OCI-LY7 (cell line): ENCODE data around the gene UBL5. TPM values are rescaled to one million over a fixed set of nuclear protein-coding genes. Genes with fewer than 3 reads are reported as not detected.

Experiments
- BruUV-seq: library from RNA; stranded (reverse); fragments of 400-500 nt; replicated peaks from 2 replicates; lab custom pipeline; 2021; lab: Mats Ljungman, UMichigan
- CTCF ChIA-PET: fragments of 300-600 bp; sonication (Branson Sonifier 250); formaldehyde crosslinking; loops from one replicate; lab custom pipeline; 2022; ENCODE audit warnings: antibody characterized with exemption; ENCODE audit not compliant: unreplicated experiment; lab: Charles Lee
- POLR2A ChIA-PET: fragments of 300-600 bp; sonication (Branson Sonifier 250); formaldehyde crosslinking; loops from one replicate; lab custom pipeline; 2022; ENCODE audit warnings: antibody characterized with exemption; lab: Charles Lee
- DNase-seq: peaks from one replicate; pipeline ENCODE4 v3.0.0-alpha.2; 2015; ENCODE audit warnings: low spot score
- H2AFZ ChIP-seq: fragments of 200-600 bp; sonication (generic), shearing (Covaris generic); 2 replicates; pipeline ENCODE4 v1.6.1; 2014; ENCODE audit warnings: mild to moderate bottlenecking, antibody characterized with exemption, low read length, moderate library complexity
- H3K27ac ChIP-seq: fragments of 200-600 bp; sonication (generic); 2 replicates; pipeline ENCODE4 v1.5.1; 2014; ENCODE audit warnings: mixed run types, low read depth, mild to moderate bottlenecking, moderate library complexity, low read length, inconsistent platforms; ENCODE audit not compliant: poor library complexity, severe bottlenecking
- H3K36me3 ChIP-seq: fragments of 200-600 bp; sonication (generic); 2 replicates; pipeline ENCODE4 v1.6.1; 2014; ENCODE audit warnings: mild to moderate bottlenecking, antibody characterized with exemption, low read length, moderate library complexity, mixed read lengths; ENCODE audit not compliant: insufficient read depth
- H3K4me1 ChIP-seq: fragments of 200-600 bp; sonication (generic); 2 replicates; pipeline ENCODE4 v1.5.1; 2014; ENCODE audit warnings: mild to moderate bottlenecking, low read length; ENCODE audit not compliant: insufficient read depth, poor library complexity, severe bottlenecking
- H3K4me2 ChIP-seq: fragments of 200-600 bp; sonication (generic); 2 replicates; pipeline ENCODE4 v1.6.1; 2014; ENCODE audit warnings: mild to moderate bottlenecking, low read length
- H3K4me3 ChIP-seq: fragments of 200-600 bp; sonication (generic); 2 replicates; pipeline ENCODE4 v1.5.1; 2014; ENCODE audit warnings: mild to moderate bottlenecking, low read depth, low read length; ENCODE audit not compliant: poor library complexity, severe bottlenecking
- H3K79me2 ChIP-seq: fragments of 200-600 bp; sonication (generic); 2 replicates; pipeline ENCODE4 v1.6.1; 2016; ENCODE audit warnings: low read depth, mild to moderate bottlenecking, low read length, moderate library complexity, mixed read lengths; ENCODE audit not compliant: insufficient read depth
- H3K9me2 ChIP-seq: fragments of 200-600 bp; sonication (generic); 2 replicates; pipeline ENCODE4 v1.6.1; 2016; ENCODE audit warnings: mild to moderate bottlenecking, low read length, mixed read lengths; ENCODE audit not compliant: insufficient read depth
- H3K9me3 ChIP-seq: fragments of 200-600 bp; sonication (generic); 2 replicates; pipeline ENCODE4 v1.6.1; 2014; ENCODE audit warnings: mild to moderate bottlenecking, mixed run types, low read length, mixed read lengths
- H4K20me1 ChIP-seq: fragments of 200-600 bp; sonication (generic); 2 replicates; pipeline ENCODE4 v1.6.1; 2014; ENCODE audit warnings: mild to moderate bottlenecking, antibody characterized with exemption, low read length, moderate library complexity, mixed read lengths; ENCODE audit not compliant: insufficient read depth
- EZH2phosphoT487 ChIP-seq: fragments of 200-600 bp; sonication (generic); IDR thresholded peaks from 2 replicates; pipeline ENCODE4 v1.6.1; 2018; ENCODE audit warnings: low read depth, borderline replicate concordance, mild to moderate bottlenecking, mixed run types, antibody characterized with exemption, low read length, moderate library complexity, mixed read lengths
- intact Hi-C: fragments of 100-400 bp; cut with micrococcal nuclease; formaldehyde crosslinking; loops from one replicate; pipeline ENCODE4 v1.10.0; 2022; ENCODE audit not compliant: unreplicated experiment
- total RNA-seq, 2 experiments: library from RNA; depleted of rRNA in 1 of 2; stranded (reverse); fragments of >200 nt in 1 of 2; shearing (Covaris generic) in 1 of 2; gene quantifications; 2 replicates each; pipeline ENCODE4 v1.2.3, GENCODE V29; 2014 to 2022
- TF ChIP-seq, protein P1 (sequence below): fragments of 200-600 bp; sonication (generic); conservative IDR thresholded peaks from 2 replicates; pipeline ENCODE4 v1.5.1; 2014; ENCODE audit warnings: mild to moderate bottlenecking, antibody characterized with exemption, low read length, moderate library complexity, mixed read lengths

Gene UBL5
- total RNA-seq, 2 experiments from 2014 or later = 162 to 323 TPM

DNA sequence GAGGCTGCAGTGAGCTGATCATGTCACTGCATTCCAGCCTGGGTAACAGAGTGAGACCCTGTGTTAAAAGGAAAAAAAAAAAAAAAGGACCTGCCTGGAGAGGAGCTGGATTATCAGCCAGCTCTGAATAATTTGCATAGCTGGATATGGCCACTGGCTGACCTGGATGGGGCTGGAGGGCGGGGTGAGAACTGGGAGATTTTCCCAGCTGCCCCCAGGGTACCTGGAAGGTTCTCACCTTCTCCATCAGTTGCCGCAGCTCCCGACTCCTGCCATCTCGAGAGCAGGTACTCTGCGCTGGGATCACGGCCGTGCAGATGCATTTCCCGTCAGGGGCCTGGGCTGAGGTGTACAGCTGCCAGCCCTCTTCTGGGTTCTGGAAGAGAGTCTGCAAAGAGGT is 32.7 kb downstream of the UBL5 start:
- POLR2A ChIA-PET = interaction anchor here (0.6 kb wide), 1 partner anchor 37 kb away, joined by 6 read pairs; no protein-coding TSS in a partner anchor
- Histone ChIP-seq H2AFZ (no peak overlapping the region), H3K27ac (no peak overlapping the region), H3K36me3 (no peaks in the 10 kb centered on the region), H3K79me2 (no peaks in the 10 kb centered on the region), H3K9me2 (no peaks in the 10 kb centered on the region), H4K20me1 (no peaks in the 10 kb centered on the region), H3K4me2 (no peak overlapping the region), H3K9me3 (no peaks in the 10 kb centered on the region), H3K4me1 (peaks cover 4% of the 10 kb centered on the region), H3K4me3 (no peak overlapping the region)
- CTCF ChIA-PET = no interaction called here
- intact Hi-C loops = no loop called here
- DNase-seq = no peak
- no peak for TF ChIP-seq EZH2phosphoT487
- TF ChIP-seq, protein P1, sequence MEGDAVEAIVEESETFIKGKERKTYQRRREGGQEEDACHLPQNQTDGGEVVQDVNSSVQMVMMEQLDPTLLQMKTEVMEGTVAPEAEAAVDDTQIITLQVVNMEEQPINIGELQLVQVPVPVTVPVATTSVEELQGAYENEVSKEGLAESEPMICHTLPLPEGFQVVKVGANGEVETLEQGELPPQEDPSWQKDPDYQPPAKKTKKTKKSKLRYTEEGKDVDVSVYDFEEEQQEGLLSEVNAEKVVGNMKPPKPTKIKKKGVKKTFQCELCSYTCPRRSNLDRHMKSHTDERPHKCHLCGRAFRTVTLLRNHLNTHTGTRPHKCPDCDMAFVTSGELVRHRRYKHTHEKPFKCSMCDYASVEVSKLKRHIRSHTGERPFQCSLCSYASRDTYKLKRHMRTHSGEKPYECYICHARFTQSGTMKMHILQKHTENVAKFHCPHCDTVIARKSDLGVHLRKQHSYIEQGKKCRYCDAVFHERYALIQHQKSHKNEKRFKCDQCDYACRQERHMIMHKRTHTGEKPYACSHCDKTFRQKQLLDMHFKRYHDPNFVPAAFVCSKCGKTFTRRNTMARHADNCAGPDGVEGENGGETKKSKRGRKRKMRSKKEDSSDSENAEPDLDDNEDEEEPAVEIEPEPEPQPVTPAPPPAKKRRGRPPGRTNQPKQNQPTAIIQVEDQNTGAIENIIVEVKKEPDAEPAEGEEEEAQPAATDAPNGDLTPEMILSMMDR = no peak
- BruUV-seq = no TSS peak

- no peak for DNase-seq
- Histone ChIP-seq H3K9me2 (no peaks in the 10 kb centered on the region), H2AFZ (no peak overlapping the region), H3K4me2 (no peak overlapping the region), H4K20me1 (no peaks in the 10 kb centered on the region), H3K36me3 (no peaks in the 10 kb centered on the region), H3K27ac (no peak overlapping the region), H3K9me3 (no peaks in the 10 kb centered on the region), H3K4me3 (no peak overlapping the region), H3K4me1 (peaks cover 4% of the 10 kb centered on the region), H3K79me2 (no peaks in the 10 kb centered on the region)
- ChIA-PET POLR2A (interaction anchor here (0.6 kb wide), 1 partner anchor 83 kb away, joined by 7 read pairs; no protein-coding TSS in a partner anchor), CTCF (no interaction called here)
- TF ChIP-seq, protein P1 = no peak
- no peak for TF ChIP-seq EZH2phosphoT487
- intact Hi-C loops = no loop called here
- no TSS peak for BruUV-seq
Measured at GRCh38 chr19:9861503-9861902, 33.8 kb downstream of the UBL5 start.

- Histone ChIP-seq H3K4me1 (peaks cover 4% of the 10 kb centered on the region), H3K36me3 (no peaks in the 10 kb centered on the region), H3K27ac (no peak overlapping the region), H3K9me3 (no peaks in the 10 kb centered on the region), H3K79me2 (no peaks in the 10 kb centered on the region), H4K20me1 (no peaks in the 10 kb centered on the region), H3K9me2 (no peaks in the 10 kb centered on the region), H2AFZ (no peak overlapping the region), H3K4me2 (no peak overlapping the region), H3K4me3 (no peak overlapping the region)
- DNase-seq = no peak
- ChIA-PET POLR2A (no interaction called here), CTCF (no interaction called here)
- intact Hi-C loops = no loop called here
- TF ChIP-seq, protein P1 = no peak
- TF ChIP-seq EZH2phosphoT487 = no peak
- no TSS peak for BruUV-seq
Measured at GRCh38 chr19:9862938-9863337, 35.2 kb downstream of the UBL5 start.
